GM12878 (cell line): ENCODE measurements around the gene WIPF2. TPM values are rescaled to one million over a fixed set of nuclear protein-coding genes. Genes with fewer than 3 reads are reported as not detected.

ENCODE experiments used
- BCL3 ChIP-seq: IDR thresholded peaks from 2 replicates; pipeline ENCODE4 v1.6.1; 2011; ENCODE audit warnings: borderline replicate concordance, low read depth, mild to moderate bottlenecking, moderate library complexity, low read length; ENCODE audit not compliant: insufficient read depth, poor library complexity, severe bottlenecking
- CHD4 ChIP-seq: fragments of 200-600 bp; sonication (generic); IDR thresholded peaks from 2 replicates; pipeline ENCODE4 v1.6.1; 2016; ENCODE audit warnings: mild to moderate bottlenecking
- CTCF ChIP-seq, 3 experiments: IDR thresholded peaks in 2 of 3; conservative IDR thresholded peaks in 1 of 3; 2 replicates each; pipeline ENCODE4 v1.5.1; 2011; ENCODE audit warnings: low read depth in 3 of 3, low read length in 3 of 3, mild to moderate bottlenecking in 3 of 3, control low read depth in 2 of 3, moderate library complexity in 2 of 3, inconsistent platforms in 1 of 3, mixed read lengths in 1 of 3; ENCODE audit not compliant: control insufficient read depth in 2 of 3, insufficient read depth in 1 of 3; ENCODE audit errors: extremely low read depth in 1 of 3
- CUX1 ChIP-seq: IDR thresholded peaks from 2 replicates; pipeline ENCODE4 v1.6.1; 2012; ENCODE audit warnings: improper control_type of control experiment, low read depth, low read length; ENCODE audit not compliant: insufficient replicate concordance
- EGR1 ChIP-seq, 2 experiments: IDR thresholded peaks; 1 replicate in 1 of 2; 2 replicates in 1 of 2; pipeline ENCODE4 v1.6.1; 2011 to 2012; ENCODE audit warnings: low read depth in 2 of 2, low read length in 2 of 2, borderline replicate concordance in 1 of 2, mild to moderate bottlenecking in 1 of 2, moderate library complexity in 1 of 2
- FOXM1 ChIP-seq: IDR thresholded peaks from 2 replicates; pipeline ENCODE4 v1.6.1; 2012; ENCODE audit warnings: low read depth, mild to moderate bottlenecking, inconsistent platforms, low read length, moderate library complexity
- IKZF1 ChIP-seq: fragments of 450-650 bp; conservative IDR thresholded peaks from 2 replicates; pipeline ENCODE4 v1.6.1; 2017; ENCODE audit warnings: antibody characterized with exemption, mild to moderate bottlenecking
- MYB ChIP-seq: fragments of 150-350 bp; IDR thresholded peaks from 2 replicates; pipeline ENCODE4 v1.6.1; 2014; ENCODE audit warnings: mild to moderate bottlenecking, low read depth, low read length, borderline replicate concordance
- POU2F2 ChIP-seq: IDR thresholded peaks from 3 replicates; pipeline ENCODE4 v1.6.1; 2011; ENCODE audit warnings: low read depth, mild to moderate bottlenecking, low read length, borderline replicate concordance
- SUPT20H ChIP-seq: IDR thresholded peaks from 2 replicates; pipeline ENCODE4 v1.6.1; 2011; ENCODE audit warnings: low read depth, mild to moderate bottlenecking, low read length, moderate library complexity, borderline replicate concordance; ENCODE audit not compliant: control insufficient read depth
- ZNF592 ChIP-seq: fragments of 450-650 bp; IDR thresholded peaks from 2 replicates; pipeline ENCODE4 v1.6.1; 2017; ENCODE audit warnings: mild to moderate bottlenecking, moderate library complexity
- polyA plus RNA-seq, 11 experiments: library from polyadenylated mRNA; depleted of rRNA in 4 of 11; unstranded in 6 of 11; stranded (reverse) in 5 of 11; fragments of >200 nt; fragmentation: Nextera tagmentation in 4 of 11; fragmentation: Illumina TruSeq in 1 of 11; extraction: Ambion mirVana in 4 of 11; extraction: Trizol in 1 of 11; gene quantifications; 1 replicate in 1 of 11; 2 replicates in 10 of 11; pipeline versions ENCODE4 v1.2.1 to v1.2.3, GENCODE V29; 2011 to 2016; ENCODE audit warnings: inconsistent platforms in 2 of 11, missing spikeins in 2 of 11, low read depth in 1 of 11
- total RNA-seq, 4 experiments: library from RNA; depleted of rRNA in 3 of 4; stranded (reverse); fragments of >200 nt in 3 of 4; fragmentation: Illumina TruSeq in 1 of 4; extraction: Trizol in 1 of 4; gene quantifications; 2 replicates each; pipeline versions ENCODE4 v1.2.1 to v1.2.3, GENCODE V29; 2013 to 2021

Gene WIPF2
- total and polyA plus RNA-seq, 10 of the 15 experiments (the other 5 are each of a cell fraction or from before 2014, with no cell fraction given): 4.2 to 20.8 (median 7.1) TPM

- TF ChIP-seq ZNF592 (no peak), EGR1 (IDR thresholded peaks at IDR 0.05; ENCODE audit: borderline replicate concordance in 1 of 2, low read depth in 2 of 2, low read length in 2 of 2) (peak in 1 of 2 experiments; percentile 95; a peak in 2 of 3 replicates), CTCF (IDR thresholded peaks at IDR 0.05 in 2 of 3, conservative IDR thresholded peaks at IDR 0.05 in 1 of 3; ENCODE audit: control insufficient read depth in 2 of 3, extremely low read depth in 1 of 3, insufficient read depth in 1 of 3, low read depth in 3 of 3, low read length in 3 of 3) (peak; percentile 82 to 91 (median 89)), CHD4 (no peak), POU2F2 (no peak), FOXM1 (no peak), IKZF1 (peak; percentile 90), MYB (no peak), BCL3 (no peak), CUX1 (no peak), SUPT20H (no peak)
Measured at GRCh38 chr17:40191237-40192208, 27.6 kb upstream of the WIPF2 start (continued).
